ENCODE measurements around the gene PSMA8. TPM values are rescaled to one million over a fixed set of nuclear protein-coding genes. Genes with fewer than 3 reads are reported as not detected.

PSMA8 gene
- total RNA-seq, 2 experiments from 2014 or later = 0.19 TPM; not detected in 1

Other genes with a start within 250 kb of the PSMA8 start
- gene SS18, start 43.3 kb upstream of the PSMA8 start, total RNA-seq (2014; rRNA removed; shearing (Covaris generic)) = 116 and 155 TPM in 2 replicates
- gene SS18, start 43.3 kb upstream of the PSMA8 start, total RNA-seq (2022) = 192 and 197 TPM in 2 replicates
- 48.7 and 52.3 TPM in 2 replicates for gene TAF4B, start 92.6 kb downstream of the PSMA8 start, total RNA-seq (2014; rRNA removed; shearing (Covaris generic))
- 50.1 and 54.6 TPM in 2 replicates for gene TAF4B, start 92.6 kb downstream of the PSMA8 start, total RNA-seq (2022)

Measured in OCI-LY7 (cell line).